IgD-negative memory B cell (primary cell): ENCODE results near the gene JARID2. TPM values are rescaled to one million over a fixed set of nuclear protein-coding genes. Genes with fewer than 3 reads are reported as not detected.

Source experiments
- H3K27ac Mint-ChIP-seq, 3 donors: one replicate each; pipeline ENCODE4 v1.8.0; 2020 to 2022; ENCODE audit warnings: mild to moderate bottlenecking in 3 of 3, mixed read lengths in 3 of 3, moderate library complexity in 1 of 3
- H3K27me3 Mint-ChIP-seq: one replicate; pipeline ENCODE4 v1.8.0; 2021; ENCODE audit warnings: mixed read lengths
- H3K36me3 Mint-ChIP-seq: one replicate; pipeline ENCODE4 v1.8.0; 2020; ENCODE audit warnings: mild to moderate bottlenecking, mixed read lengths
- H3K4me1 Mint-ChIP-seq, 3 donors: one replicate each; pipeline ENCODE4 v1.8.0; 2020 to 2022; ENCODE audit warnings: mixed read lengths in 3 of 3, mild to moderate bottlenecking in 1 of 3
- H3K4me3 Mint-ChIP-seq, 4 donors: one replicate each; pipeline ENCODE4 v1.8.0; 2020 to 2022; ENCODE audit warnings: mild to moderate bottlenecking in 4 of 4, mixed read lengths in 4 of 4, moderate library complexity in 3 of 4
- H3K9me3 Mint-ChIP-seq, 3 donors: one replicate each; pipeline ENCODE4 v1.8.0; 2020 to 2021; ENCODE audit warnings: mixed read lengths in 3 of 3, mild to moderate bottlenecking in 1 of 3
- polyA plus RNA-seq: library from polyadenylated mRNA; unstranded; fragments of 300-500 nt; fragmentation: Illumina TruSeq; gene quantifications from one replicate; pipeline ENCODE4 v1.2.3, GENCODE V29; 2021

Gene JARID2
- polyA plus RNA-seq, 1 donor from 2014 or later: 10.8 TPM

DNA sequence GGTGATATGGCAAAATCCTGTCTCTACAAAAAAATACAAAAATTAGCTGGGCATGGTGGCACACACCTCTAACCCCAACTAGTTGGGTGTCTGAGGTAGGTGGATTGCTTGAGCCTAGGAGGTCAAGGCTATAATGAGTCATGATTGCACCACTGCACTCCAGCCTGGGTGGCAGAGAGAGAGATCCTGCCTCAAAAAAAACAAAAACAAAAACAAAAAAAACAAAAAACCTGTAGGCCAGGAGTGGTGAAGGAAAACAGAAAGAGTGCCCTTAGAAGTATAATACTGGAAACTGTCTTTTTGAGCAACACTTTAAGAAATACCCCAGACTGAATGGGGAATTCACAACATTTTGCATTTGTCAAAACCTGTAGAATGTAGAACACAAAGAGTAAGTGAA is 85.3 kb downstream of the JARID2 start:
- Mint-ChIP-seq H3K4me1 (peaks cover 64 to 80% (median 66%) of the 10 kb centered on the region in 3 donors), H3K9me3 (no peaks in the 10 kb centered on the region), H3K4me3 (peak overlapping the region; percentile 52 to 92 (median 72)), H3K27me3 (peaks cover 1% of the 10 kb centered on the region), H3K36me3 (peaks cover 2% of the 10 kb centered on the region), H3K27ac (peak overlapping the region in 2 of 3 donors; percentile 13 to 90)

DNA sequence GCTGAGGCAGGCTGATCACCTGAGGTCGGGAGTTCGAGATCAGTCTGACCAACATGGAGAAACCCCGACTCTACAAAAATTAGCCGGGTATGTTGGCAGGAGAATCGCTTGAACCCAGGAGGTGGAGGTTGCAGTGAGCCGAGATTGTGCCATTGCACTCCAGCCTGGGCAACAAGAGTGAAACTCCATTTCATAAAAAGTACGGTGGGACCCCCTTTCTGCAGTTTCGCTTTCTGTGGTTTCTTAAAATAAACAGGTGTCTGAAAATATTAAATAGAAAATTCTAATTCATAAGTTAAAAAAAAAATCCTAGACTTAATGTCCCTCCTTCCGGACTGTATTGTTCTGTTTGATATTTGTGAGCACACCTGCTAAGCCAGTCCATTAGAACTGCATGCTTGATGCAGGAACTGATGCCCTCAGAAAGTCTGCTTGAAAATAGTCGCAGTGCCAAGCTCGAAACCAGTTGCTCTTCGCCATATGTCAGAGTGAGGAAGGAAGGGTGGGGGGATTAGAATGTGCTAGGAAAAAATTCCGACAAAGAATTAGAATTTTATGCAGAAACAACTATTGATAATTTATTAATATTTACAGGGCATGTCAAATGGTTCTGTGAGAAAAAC is 85.9 kb downstream of the JARID2 start:
- peaks cover 2% of the 10 kb centered on the region for H3K36me3 Mint-ChIP-seq
- peak overlapping the region; percentile 52 to 92 (median 72) for H3K4me3 Mint-ChIP-seq
- peaks cover 61 to 78% (median 66%) of the 10 kb centered on the region in 3 donors for H3K4me1 Mint-ChIP-seq
- H3K27ac Mint-ChIP-seq: peak overlapping the region in 2 of 3 donors; percentile 13 to 90
- peaks cover 1% of the 10 kb centered on the region for H3K27me3 Mint-ChIP-seq
- no peaks in the 10 kb centered on the region for H3K9me3 Mint-ChIP-seq

DNA sequence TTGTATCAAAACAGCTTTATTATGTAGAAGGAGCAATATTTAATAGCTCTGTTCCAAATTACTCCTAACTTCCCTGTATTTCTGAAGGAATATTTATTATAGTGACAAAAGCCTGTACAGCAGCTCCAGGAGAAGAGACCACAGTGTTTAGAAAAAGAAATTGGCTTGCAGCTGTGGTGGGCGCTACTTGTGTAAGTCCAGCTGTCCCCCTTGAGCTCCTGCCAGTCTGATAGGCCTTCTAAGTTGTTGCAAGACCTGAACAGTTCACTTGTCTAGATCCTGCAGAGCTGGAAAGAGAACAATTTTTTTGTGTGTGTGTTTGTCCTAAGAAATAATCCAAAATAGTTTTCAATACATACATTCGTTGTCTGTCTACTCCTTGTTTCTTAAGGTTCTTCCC is 86.6 kb downstream of the JARID2 start:
- H3K27ac Mint-ChIP-seq: no peak overlapping the region
- no peak overlapping the region for H3K4me3 Mint-ChIP-seq
- H3K9me3 Mint-ChIP-seq: no peaks in the 10 kb centered on the region
- peaks cover 1% of the 10 kb centered on the region for H3K27me3 Mint-ChIP-seq
- peaks cover 61 to 78% (median 73%) of the 10 kb centered on the region in 3 donors for H3K4me1 Mint-ChIP-seq
- H3K36me3 Mint-ChIP-seq: peaks cover 2% of the 10 kb centered on the region

DNA sequence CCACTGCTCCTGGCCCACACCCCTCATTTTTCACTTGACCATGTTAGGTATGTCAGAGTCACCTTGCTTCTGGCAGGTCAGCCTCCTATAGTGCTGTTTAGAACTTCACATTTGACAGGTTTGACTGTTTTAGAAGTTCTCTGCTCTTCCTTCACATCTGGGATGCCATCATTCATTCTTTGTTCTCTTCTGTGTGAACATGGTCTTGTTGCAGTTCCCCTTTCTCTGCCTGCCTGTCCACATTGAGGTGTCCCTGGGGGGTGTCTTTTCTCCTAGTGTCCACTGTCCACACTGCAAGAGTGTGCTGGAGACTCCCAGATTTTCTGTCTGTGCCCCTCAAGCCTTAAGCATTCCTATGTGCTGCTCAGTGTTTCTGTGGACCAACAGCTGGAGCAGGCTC is 89.5 kb downstream of the JARID2 start:
- H3K36me3 Mint-ChIP-seq: peaks cover 2% of the 10 kb centered on the region
- no peak overlapping the region for H3K27ac Mint-ChIP-seq
- H3K9me3 Mint-ChIP-seq: no peaks in the 10 kb centered on the region
- H3K4me1 Mint-ChIP-seq: peaks cover 43 to 72% (median 65%) of the 10 kb centered on the region in 3 donors
- no peak overlapping the region for H3K4me3 Mint-ChIP-seq
- H3K27me3 Mint-ChIP-seq: peaks cover 1% of the 10 kb centered on the region

DNA sequence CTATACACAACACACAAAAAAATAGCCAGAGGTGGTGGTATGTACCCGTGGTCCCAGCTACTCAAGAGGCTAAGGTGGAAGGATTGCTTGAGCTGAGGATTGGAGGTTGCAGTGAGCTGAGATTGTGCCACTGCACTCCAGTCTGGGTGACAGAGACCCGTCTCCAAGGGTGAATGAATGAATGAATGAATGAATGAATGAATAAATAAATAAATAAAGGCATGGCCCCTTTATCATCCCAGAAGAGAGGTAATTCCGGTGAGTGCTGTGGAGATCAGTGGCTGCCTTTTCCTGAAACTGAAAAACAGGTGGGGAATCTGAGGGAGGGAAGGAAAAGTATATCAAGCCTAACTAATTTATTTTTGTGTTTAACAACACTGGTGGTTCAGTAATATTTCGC is 90.0 kb downstream of the JARID2 start:
- no peak overlapping the region for H3K4me3 Mint-ChIP-seq
- H3K27me3 Mint-ChIP-seq: peaks cover 1% of the 10 kb centered on the region
- peaks cover 2% of the 10 kb centered on the region for H3K36me3 Mint-ChIP-seq
- H3K27ac Mint-ChIP-seq: no peak overlapping the region
- H3K4me1 Mint-ChIP-seq: peaks cover 43 to 72% (median 65%) of the 10 kb centered on the region in 3 donors
- no peaks in the 10 kb centered on the region for H3K9me3 Mint-ChIP-seq

DNA sequence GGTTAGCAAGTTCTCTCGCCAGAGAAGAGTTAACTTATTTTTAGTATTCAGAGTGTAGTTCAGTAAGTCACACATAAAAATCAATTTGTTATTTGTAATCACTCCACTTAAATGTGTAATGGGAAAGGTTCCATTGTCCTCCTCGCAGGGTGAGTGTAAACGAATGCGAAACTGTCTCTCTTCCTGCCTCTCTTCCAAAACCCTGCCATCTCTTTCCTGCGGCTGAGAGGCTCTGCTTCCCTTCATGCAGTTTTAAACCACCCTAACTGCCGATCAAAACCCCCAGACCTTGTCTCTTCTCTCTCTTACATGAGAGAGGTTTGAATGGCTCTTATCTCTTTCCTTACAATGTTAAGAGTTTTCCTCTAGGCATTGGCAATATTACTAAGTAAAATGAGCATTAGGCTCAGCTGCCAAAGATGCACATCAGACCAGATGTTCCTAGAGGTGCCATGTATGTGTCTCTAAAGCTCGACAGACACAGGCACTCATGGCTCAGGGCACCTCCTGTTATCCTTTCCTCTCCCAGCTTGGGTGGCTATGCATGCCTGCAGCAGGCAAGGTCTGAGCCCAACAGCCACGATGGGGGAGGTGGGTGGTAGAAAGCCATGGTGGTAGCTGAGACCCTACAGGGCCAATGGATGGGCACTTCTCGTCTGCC is 91.2 kb downstream of the JARID2 start:
- peak overlapping the region in 1 of 3 donors; percentile 57 for H3K27ac Mint-ChIP-seq
- H3K4me1 Mint-ChIP-seq: peaks cover 36 to 70% (median 64%) of the 10 kb centered on the region in 3 donors
- H3K4me3 Mint-ChIP-seq: peak overlapping the region in 1 of 4 donors; percentile 18
- H3K27me3 Mint-ChIP-seq: no peaks in the 10 kb centered on the region
- no peaks in the 10 kb centered on the region for H3K9me3 Mint-ChIP-seq
- no peaks in the 10 kb centered on the region for H3K36me3 Mint-ChIP-seq

DNA sequence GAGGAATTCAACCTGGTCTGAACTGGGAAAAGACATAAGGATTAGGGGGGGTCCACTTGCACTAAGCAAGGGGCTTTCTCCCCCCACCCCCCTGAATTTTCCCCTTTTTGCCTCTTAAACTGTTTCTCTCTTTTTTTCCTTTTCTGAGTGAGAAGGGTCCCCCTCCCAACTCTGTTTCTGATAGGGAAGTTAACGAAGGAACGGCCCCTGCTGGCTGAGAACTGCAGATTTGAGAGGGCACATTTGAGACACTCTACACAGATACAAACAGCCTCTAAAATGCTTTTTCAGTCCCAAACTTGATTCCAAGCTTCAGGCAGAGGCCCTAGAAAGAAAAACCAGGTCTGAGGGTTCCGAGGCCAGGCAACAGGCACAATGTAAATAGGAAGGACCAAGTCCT is 91.7 kb downstream of the JARID2 start:
- Mint-ChIP-seq H3K9me3 (no peaks in the 10 kb centered on the region), H3K4me3 (peak overlapping the region in 1 of 4 donors; percentile 72), H3K4me1 (peaks cover 34 to 73% (median 63%) of the 10 kb centered on the region in 3 donors), H3K36me3 (no peaks in the 10 kb centered on the region), H3K27me3 (no peaks in the 10 kb centered on the region), H3K27ac (peak overlapping the region in 1 of 3 donors; percentile 57)

DNA sequence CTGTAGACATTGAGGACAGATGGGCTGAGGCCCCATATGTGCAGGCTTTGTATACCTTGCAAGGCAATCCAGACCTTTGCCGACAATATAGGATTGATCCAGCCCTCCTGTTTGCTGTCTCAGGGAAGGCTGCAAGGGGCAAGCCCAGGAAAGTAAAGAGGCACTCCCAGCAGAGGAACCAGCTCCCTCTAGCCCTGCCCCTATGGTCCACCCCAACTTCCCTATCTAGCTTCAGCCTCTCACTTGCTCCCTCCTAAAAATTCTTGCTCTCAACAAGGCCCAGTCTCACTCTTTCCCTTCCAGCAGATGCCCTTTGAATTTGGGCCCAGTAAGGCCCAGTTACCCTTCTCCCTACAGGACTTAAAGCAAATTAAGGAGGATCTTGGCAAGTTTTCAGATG is 92.6 kb downstream of the JARID2 start:
- Mint-ChIP-seq H3K27ac (peak overlapping the region; percentile 9 to 90 (median 28)), H3K36me3 (no peaks in the 10 kb centered on the region), H3K9me3 (no peaks in the 10 kb centered on the region), H3K4me1 (peaks cover 35 to 71% (median 63%) of the 10 kb centered on the region in 3 donors), H3K4me3 (no peak overlapping the region), H3K27me3 (no peaks in the 10 kb centered on the region)

DNA sequence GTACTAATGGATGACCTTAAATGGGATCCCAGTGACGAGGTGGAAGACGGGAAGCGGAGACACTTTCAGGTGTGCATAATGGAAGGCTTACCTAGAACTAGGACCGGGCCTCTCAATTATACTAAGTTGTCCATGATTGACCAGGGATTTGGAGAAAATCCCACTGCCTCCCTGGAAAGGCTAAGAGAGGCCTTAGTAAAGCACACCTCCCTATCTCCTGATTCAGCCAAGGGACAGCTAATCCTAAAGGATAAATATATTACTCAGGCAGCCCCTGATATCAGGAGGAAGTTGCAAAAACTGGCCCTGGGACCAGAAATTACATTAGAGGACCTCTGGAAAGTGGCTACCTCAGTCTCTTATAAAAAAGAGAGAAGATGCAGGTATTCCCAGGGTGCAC is 93.2 kb downstream of the JARID2 start:
- peak overlapping the region; percentile 9 to 90 (median 28) for H3K27ac Mint-ChIP-seq
- no peak overlapping the region for H3K4me3 Mint-ChIP-seq
- no peaks in the 10 kb centered on the region for H3K9me3 Mint-ChIP-seq
- peaks cover 37 to 71% (median 64%) of the 10 kb centered on the region in 3 donors for H3K4me1 Mint-ChIP-seq
- no peaks in the 10 kb centered on the region for H3K27me3 Mint-ChIP-seq
- no peaks in the 10 kb centered on the region for H3K36me3 Mint-ChIP-seq

DNA sequence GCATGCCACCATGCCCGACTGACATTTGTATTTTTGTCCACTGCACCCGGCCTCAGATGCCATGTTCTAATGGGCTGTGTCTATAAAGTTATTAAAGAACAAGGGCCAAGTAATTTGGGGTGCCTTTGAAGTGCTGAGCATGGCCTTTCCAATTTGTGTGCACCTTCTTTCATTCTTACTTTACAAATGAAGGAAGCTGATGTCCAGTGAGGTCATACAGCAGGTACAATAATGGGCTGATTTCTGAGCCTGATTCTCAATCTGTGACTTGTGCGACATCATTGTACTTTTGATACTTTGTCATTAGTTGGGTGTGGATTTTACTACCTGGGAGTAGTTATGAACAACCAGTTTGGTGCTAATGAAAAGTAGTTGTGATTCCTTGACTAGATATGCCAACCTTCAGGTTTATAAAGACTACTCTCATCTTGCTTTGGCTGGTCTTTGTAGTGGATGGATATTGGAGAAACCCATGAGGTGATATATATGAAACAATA is 94.3 kb downstream of the JARID2 start:
- Mint-ChIP-seq H3K27ac (peak overlapping the region; percentile 43 to 89 (median 73)), H3K27me3 (no peaks in the 10 kb centered on the region), H3K4me3 (peak overlapping the region in 1 of 4 donors; percentile 53), H3K4me1 (peaks cover 38 to 69% (median 63%) of the 10 kb centered on the region in 3 donors), H3K36me3 (no peaks in the 10 kb centered on the region), H3K9me3 (no peaks in the 10 kb centered on the region)

DNA sequence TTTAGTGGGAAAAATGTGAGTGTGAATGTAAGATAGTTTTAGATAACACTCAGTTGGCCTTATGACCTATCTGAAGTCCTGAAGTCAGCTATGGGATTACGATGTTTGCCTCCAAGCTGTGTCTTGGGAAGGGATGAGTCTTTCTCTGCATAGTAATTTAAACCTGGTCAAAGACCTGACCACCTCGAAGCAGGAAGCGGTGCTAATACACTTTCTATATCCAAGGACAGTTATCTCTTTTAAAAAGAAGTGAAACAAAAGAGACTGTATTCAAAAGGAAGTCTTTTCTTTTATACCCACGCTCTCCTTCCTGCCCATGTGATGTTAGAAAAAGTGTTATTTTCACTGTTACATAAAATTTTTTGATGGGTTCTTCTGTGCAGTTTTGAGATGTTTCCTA is 94.9 kb downstream of the JARID2 start:
- Mint-ChIP-seq H3K9me3 (no peaks in the 10 kb centered on the region), H3K27ac (peak overlapping the region; percentile 2 to 89 (median 73)), H3K27me3 (no peaks in the 10 kb centered on the region), H3K4me1 (peaks cover 34 to 68% (median 62%) of the 10 kb centered on the region in 3 donors), H3K4me3 (peak overlapping the region in 3 of 4 donors; percentile 9 to 53 (median 30)), H3K36me3 (no peaks in the 10 kb centered on the region)

DNA sequence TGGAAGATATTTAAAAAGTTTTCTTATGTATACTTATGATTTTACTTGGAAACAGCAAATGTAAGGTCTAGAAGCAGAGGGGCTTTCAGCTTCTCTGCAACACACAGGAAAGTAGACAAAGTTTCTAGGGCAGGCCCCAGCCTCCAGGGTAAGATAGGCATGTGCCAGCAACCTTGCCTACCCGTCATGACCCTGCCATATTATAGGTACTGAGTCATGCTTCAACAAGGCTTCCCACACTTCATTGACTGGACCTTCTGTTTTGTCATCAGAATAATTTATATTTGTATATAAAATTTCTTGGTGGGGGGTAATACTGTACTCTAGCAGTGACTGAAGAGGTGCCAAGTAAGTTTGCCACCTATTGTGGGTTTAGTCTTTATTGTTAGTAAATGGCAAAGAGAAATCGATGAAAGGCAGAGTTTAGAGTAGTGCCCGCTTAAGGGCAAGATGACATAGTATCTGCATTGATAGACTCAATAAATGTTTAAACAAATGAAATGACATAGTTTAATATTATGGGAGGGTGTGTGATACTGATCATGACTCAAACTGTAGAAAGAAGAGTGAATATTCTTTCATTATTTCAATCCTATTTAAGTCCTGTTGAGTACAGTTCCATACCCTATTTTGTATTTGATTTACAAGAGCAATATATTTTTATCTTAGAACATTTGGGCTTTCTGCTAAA is 95.6 kb downstream of the JARID2 start:
- no peaks in the 10 kb centered on the region for H3K27me3 Mint-ChIP-seq
- peak overlapping the region in 2 of 3 donors; percentile 31 to 80 for H3K27ac Mint-ChIP-seq
- no peaks in the 10 kb centered on the region for H3K9me3 Mint-ChIP-seq
- peaks cover 32 to 75% (median 59%) of the 10 kb centered on the region in 3 donors for H3K4me1 Mint-ChIP-seq
- peak overlapping the region in 2 of 4 donors; percentile 30 to 53 for H3K4me3 Mint-ChIP-seq
- H3K36me3 Mint-ChIP-seq: no peaks in the 10 kb centered on the region

DNA sequence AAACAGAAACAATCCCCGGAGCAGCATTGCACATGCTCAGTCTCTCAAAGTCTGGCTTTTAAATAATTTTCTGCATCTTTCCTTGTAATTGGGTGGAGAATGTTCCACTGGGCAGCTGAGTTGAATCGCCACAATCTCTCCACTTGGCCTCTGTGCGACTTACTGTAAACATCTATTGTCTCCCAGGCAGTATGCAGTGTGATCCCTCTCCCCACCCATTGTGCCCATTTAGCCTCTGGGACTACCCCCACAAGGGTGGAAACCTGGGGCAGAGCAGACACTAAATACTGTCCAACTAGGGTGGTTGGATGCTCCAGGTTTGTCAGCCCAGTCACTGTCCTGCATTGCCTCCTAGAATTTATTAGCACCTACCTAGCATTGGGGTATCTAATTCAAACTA is 96.2 kb downstream of the JARID2 start:
- no peaks in the 10 kb centered on the region for H3K9me3 Mint-ChIP-seq
- H3K27ac Mint-ChIP-seq: peak overlapping the region in 1 of 3 donors; percentile 31
- no peaks in the 10 kb centered on the region for H3K36me3 Mint-ChIP-seq
- peaks cover 32 to 75% (median 57%) of the 10 kb centered on the region in 3 donors for H3K4me1 Mint-ChIP-seq
- no peaks in the 10 kb centered on the region for H3K27me3 Mint-ChIP-seq
- peak overlapping the region in 1 of 4 donors; percentile 30 for H3K4me3 Mint-ChIP-seq

DNA sequence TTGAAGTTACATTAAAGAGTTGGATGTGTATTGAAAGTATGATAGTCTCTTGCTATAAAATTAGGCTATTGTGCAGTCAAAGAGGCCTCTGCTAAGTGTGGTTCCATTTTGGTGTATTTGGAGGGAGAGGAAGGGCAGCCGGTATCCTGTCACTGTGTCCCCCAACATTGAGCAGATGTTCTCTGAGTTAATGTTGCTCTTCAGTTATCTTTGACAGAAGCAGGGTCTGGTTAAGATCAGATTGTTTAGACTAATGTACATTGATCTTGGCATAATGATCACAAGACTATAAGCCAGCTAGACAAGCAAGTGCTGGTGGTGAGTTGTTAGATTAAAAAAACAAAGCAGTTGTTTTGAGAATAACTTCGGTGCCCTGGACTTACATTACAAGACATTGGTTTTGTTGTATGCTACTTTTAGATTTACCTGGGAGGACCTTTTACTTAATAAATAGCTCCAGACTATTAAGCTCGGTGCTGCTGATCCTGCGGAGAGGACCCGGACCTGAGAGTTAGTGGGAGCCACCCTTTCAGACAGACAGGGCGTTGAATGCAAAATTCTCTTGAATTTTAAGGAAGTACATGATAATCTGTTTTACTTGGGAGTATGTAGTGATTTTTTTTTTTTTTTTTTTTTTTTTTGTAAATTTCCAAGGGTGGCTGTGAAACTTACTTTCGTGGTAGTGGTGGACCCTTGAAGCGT is 97.8 kb downstream of the JARID2 start:
- H3K27me3 Mint-ChIP-seq: no peaks in the 10 kb centered on the region
- peaks cover 29 to 67% (median 55%) of the 10 kb centered on the region in 3 donors for H3K4me1 Mint-ChIP-seq
- H3K9me3 Mint-ChIP-seq: no peaks in the 10 kb centered on the region
- H3K4me3 Mint-ChIP-seq: peak overlapping the region in 2 of 4 donors; percentile 25 to 62
- no peaks in the 10 kb centered on the region for H3K36me3 Mint-ChIP-seq
- H3K27ac Mint-ChIP-seq: peak overlapping the region in 2 of 3 donors; percentile 20 to 89
